Stimulated activated CD4-positive, alpha-beta T cell treated with anti-CD3 and anti-CD28 coated beads, Interleukin-12 subunit alpha, Interleukin-12 subunit beta, amount 100 ng/mL, for 24 hours (primary cell): ENCODE measurements around the gene GNAZ.

Source experiments
- DNase-seq, 2 experiments: peaks; one replicate each; pipeline ENCODE4 v3.0.0-alpha.2; 2020; ENCODE audit warnings: low read depth in 2 of 2

Gene GNAZ

DNA sequence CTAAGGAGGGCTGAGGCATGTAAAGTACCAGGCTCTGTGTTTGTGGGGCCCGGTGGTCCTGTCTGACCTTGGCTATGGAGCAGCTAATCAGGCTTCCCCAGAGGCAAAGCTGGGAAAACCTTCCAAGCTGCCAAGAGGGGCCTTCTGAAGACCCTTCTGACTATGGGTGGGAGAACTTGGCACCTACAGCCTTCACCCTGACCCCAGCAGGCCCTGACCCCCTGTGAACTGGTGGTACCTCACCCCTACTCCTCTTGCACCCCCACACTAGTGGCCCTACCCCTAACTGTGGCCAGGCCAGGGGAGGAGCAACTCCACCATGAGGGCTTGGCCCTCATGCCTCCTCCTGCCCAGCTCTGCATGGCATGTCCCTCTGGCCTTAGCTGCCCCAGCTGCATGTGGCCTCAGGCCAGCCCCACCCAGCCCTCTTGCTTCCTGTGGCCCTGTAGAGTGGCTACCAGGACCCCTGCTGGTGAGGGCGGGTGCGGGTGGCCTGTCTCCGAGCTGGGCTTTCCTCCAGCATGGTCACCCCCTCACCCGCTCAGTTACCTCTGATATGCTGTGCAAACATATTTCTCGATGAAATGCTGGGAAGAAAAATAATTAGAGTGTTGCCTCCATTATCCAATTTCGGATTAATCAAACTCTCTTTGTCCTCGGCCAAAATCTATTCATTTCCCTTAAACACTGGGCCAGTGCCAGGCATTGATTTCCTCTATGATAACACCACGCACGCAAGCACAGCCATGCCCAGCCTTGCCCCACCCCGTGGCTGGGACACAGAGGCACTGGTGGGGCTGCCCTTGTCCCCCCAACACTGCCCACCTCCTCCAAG, 7.5 kb downstream of the GNAZ start:
- DNase-seq = no peak

- no peak for DNase-seq
Measured at GRCh38 chr22:23078462-23078787, 8.1 kb downstream of the GNAZ start.

DNA sequence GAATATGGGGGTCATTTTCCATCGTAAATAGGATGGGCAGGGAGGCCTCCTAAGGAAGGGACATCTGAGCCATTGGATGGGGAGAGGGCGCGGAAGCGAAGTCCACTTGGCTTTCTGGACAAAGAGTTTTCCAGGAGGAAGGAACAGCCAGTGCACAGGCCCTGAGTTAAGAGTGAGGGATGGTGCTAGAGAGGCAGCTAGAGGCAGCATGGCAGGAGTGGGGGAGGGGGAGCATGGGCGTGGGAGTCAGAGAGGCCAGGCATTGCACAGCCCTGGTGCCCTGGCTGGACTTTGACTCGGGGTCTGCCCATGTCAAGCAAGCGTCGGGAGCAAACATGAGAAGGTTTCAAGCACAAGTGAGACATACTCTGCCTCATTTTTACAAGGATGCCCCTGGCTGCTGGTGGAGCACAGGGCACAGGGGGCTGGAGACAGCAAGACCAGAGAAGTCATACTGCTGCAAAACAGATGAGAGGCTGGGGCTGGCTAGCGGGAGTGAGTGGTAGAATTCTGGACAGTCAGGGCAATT, 9.0 kb downstream of the GNAZ start:
- DNase-seq = no peak

DNA sequence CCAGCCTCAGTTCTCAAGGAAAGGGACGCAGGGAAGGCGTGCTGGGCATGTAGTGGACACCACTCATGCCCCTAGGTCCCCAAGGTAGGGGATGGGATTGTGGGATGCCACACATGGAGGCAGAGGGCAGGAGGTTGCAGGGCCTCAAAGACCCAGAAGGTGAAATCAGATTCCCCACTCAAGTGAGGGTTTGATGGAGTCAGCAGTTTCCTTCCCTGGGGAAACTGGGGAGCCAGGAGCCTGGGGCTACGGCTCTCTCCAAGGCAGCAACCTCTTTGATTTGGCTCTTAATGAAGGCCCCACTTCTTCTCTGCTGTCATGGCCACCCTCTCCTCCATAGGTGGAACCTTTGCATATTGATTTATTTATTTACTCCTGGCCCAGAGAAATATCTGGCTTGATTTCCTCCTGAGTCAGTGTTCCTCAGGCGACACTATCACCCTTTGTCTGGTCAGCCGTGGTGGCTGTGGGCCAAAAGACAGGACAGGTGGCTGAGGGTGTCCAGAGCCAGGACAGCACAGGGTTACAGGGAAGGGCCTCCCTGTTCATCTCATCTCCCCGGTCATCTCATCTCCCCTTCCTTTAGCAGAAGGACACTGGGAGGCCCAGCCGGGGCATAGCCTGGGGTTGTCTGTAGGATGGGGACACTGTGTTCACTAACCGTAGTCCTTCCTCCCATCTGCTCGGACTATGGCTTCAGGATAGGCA, 9.6 kb downstream of the GNAZ start:
- no peak for DNase-seq

DNA sequence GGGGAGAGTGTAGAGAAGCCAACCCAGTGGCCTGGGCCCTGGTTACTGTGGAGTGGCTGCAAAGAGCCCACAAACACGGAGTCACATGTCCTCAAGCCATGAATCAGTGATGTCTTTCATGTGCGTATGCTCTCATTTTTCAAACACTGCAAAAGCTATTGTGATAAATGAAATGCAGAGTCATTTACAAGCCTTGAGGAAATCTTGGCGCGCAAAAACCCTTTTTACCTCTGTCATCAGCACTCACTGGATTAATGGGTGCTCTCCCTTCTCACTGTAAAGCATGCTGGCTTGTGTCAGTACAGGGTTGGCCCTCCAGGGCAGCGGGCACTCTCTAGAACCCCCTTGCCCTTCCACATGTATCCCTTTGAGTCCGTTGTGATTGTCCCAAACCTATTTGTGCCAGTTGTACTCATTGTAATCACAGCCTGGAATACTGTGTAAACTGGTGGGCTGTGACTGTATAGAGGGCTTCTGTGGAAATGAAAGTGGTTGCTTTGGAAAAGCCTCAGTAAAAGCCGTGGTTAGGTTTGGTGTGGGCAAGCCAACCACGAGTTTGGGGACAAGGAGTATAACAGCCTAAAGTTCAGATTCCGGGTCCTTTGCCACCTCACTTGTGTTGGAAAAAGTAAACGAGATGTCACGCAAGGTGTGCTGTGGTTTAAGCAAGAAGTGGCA, 10.4 kb downstream of the GNAZ start:
- DNase-seq = no peak

DNA sequence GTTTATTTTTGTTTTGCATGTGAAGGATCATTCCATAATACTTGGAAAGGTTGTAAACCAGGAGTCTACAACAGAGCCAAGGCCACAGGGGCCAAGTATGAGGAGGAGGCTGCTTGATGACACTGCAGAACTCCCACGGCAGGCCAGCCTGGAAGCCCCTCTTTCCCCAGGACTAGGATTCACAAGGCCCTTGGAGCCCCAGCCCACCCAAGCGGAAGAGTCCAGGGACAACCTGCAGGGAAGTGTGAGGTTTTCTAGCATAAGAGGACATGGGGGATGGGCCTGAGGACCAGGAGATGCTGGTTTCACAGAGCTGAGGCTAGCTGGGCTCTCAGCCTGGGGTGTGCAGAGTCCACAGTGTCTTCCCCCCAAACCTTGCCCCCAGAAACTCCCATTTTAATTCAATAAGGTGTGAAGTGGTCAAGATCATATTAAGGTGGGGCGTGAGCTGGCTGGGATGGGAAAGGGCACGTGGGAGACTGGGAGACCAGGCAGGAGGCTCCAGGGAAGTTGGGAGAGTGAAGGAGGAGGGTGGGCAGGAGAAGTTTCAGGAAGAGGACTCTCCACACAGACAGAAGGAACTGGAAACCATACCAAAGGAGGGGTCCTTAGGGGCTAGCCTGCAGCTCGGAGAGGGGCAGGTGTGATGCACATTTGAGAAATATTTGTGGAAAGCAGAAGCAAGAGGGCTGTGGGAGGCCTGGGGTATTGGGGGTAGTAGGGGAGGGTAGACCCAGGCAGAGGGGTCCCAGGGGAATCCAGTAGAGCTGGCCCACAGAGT, 12.4 kb downstream of the GNAZ start:
- DNase-seq = no peak

DNA sequence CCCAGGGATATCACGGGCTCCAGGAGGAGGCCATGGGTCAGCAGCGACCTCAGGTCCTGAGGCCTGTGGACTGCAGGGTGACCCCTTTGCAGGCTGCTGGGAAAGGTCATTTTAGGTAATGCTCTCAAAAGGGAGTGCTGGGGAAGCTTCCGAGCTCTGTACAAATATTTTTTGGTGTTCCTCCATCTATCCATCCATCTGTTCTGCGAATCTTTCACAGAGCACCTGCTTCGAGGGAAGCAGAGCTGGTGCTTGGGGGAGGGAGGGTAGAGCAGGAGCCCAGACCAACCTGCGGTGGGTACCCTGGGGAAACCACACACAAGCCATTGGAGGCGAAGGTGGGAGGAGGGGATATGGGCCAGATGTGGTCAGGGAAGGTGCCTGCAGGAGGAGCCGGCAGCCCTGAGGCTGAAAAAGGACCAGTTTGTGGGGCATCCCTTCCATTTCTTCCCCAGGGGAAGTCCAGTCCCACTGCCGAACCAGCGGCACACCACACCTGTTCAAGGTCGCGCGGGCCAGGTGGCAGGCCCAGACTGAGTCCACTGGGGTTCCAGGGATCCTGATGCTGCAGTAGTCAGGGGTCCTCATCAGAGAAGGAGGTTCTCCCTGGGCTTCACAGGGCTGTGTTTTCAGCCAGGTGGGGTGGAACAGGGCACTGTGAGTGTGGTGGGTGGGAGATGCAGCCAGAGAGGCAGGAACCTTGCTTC, 13.1 kb downstream of the GNAZ start:
- no peak for DNase-seq

DNA sequence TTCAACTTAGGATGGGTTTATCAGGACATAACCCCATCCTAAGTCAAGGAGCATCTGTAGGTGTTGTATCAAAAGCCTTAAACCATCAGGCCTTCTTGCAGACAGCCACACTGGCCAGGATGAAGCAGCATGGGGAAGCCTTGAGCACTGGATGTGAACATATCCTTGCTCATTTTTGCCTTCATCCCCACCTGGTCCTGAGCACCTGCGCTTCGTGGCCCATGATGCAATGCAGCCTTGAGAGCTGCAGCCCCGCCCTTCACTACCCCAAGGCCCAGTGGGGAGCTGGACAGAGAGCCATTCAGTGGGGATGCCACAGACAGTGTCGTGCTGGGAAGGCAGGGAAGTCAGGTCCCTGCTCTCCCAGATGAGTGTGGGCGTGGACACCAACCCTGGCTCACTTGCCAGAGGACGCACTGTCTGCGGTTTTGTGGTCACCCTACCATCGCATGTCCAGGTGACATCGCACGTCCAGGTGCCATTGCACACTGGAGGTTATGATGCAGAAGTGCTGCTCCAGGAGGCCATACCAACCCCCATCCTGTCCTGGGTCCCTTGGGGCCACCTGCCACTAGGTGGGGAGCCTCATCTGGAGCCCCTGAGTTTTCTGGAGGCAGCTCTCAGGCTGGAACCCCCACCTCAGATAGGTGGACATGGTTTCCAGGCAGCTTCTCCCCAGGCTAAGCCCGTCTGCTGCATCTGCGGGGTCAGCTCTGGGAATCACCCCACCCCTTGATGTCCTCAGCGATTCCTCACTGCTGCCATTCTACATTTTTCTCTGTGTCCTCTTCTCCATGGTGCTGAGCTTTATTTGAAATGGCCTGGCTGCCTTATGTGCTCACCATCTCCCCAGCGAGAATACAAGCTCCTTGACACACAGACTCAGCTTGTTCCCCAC, 14.4 kb downstream of the GNAZ start:
- DNase-seq = no peak

DNA sequence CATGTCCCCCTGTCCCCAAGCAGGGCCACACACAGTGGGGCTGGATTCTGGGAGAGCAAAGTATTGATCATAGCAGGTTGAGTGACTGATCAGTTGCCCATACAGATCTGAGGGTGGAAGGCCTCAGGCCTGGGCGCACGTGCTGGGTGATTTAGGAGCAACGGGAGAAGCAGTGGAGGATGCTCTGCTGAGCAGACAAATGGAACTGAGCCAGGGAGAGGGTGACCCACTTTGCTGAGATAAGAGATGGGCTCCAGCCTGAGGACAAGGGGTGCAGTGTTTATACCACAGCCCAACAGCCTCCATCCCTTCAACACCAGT, 15.0 kb downstream of the GNAZ start:
- DNase-seq = no peak

DNA sequence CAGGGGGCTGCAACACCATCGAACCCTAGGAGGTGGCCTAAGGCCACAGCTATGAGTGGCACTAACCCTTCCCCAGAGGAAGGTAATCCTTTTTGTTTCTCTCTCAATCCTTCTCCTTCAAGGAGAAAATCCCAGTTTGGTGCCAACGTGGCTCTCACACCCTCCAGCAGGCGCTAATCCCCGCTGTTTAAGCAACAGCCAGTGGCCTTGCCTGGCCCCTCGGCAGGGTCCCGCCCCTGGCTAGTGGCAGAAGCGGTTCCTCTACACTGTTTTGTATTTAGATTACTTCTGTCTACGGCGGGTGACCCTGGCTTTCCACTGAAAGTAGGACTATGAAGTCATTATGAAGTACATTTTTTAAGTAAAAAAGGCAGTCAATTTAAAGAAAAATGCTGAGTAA, 15.5 kb downstream of the GNAZ start:
- DNase-seq = no peak

- no peak for DNase-seq
Measured at GRCh38 chr22:23086263-23086662, 15.9 kb downstream of the GNAZ start.

DNA sequence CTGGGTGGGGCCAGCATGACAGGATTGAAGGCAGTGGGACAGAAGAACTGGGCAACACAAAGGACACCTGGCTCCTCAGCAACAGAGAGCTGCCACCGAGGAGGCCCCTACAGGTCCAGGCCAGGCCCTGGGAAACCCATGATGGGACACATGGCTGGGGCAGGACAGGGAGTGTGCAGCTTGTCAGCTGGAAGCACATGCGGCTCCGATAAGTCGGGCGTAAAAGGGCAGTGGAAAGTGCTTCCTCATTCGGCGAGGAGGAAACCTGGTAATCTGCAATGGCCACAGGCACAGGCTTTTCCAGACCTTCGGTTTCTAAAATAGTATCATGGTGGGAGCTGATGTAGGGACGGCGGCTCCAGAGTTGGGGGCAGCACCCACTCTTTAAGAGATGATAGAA, 16.5 kb downstream of the GNAZ start:
- DNase-seq = no peak

DNA sequence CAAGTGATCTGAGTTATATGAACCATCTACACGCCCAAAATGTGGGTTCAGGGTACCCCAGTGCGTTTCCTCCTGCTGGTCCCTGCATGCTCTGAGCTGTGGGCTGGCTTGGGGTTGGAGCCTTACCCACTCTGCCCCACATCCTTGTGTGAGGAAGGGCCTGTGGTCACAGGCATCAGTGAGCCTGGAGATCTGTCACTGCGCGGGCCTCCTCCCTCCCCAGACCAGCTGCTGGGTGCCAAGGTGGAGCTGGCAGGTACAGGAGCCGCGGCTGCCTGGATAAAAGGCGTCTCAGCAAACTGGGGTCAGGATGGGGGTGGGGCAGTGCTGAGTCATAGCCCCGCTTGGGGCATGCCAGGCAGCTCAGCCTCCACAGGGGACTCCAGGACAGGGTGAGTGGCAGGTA, 17.9 kb downstream of the GNAZ start:
- no peak for DNase-seq

DNA sequence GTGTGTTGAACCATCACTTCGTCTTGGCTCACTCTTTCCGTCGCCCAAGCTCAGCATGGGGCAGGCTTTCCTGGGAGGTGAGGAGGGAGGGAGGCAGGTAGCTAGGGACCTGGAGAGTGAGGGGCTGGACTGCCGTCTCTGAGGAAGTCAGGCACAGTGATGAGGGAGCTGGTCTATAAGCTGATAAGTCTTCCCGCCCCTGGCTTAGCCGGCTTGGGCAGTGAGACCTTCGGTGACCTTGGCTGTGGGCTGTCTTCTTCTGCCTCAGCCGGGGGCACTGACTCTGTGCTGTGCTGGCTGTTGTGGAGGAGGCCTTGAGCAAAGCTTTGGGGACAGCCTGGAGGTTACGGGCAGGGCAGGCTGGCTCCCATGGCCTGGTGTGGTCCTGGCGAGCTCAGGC, 18.7 kb downstream of the GNAZ start:
- no peak for DNase-seq

DNA sequence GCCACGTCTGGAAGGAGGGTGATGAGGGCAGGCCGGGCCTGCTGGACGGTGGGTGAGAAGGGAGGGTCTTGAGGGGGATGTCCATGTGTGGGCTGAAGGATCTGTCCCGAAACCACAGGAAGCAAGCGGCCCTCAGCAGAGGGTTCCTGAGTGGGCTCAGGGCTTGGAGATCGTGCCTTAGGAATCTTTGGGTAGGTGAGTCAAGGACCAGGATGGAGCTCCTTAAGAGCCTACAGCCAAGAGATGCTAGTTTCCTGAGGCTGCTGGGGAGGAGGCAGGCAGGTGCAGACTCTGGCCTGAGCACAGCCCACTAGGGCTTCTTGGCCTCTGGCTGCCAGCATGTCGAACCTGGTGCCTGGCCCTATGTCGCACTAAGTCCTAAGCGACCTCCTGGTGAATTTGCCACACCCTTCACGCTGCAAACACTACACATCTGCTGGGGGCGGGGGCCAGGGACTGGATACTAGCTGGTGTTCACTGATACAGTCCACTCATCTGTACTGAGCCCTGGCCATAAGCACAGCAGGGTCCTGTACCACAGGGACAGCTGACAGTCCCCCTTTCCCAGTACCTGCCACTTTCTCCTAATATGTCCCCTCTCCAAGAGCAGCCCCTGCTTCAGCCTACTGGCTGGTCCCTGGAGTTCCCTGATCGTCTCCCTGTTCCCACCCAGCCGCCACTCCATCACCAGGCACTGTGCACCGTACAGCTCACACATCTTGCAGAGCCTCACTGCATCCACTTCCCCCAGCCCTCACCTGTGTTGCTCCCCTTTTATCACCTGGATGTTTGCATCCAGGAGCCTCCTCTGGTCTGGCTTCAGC, 19.5 kb downstream of the GNAZ start:
- no peak for DNase-seq

DNA sequence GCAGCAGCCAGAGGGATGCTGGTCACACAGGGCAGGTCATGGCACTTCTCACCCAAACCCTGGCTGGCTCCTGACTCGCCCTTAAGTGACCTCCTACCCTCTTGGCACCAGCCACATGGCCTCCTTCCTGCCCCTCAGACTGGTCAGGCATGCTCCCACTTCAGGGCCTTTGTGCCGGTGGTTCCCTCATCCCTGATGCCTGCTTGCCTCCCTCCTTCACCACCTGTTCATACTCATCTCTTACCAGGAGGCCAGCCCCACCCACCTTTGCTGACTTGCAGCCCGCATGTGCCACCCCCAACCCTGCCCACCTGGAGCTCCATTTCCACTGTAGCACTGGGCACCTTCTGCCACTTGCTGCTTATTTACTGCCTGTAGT, 20.1 kb downstream of the GNAZ start:
- no peak for DNase-seq

DNA sequence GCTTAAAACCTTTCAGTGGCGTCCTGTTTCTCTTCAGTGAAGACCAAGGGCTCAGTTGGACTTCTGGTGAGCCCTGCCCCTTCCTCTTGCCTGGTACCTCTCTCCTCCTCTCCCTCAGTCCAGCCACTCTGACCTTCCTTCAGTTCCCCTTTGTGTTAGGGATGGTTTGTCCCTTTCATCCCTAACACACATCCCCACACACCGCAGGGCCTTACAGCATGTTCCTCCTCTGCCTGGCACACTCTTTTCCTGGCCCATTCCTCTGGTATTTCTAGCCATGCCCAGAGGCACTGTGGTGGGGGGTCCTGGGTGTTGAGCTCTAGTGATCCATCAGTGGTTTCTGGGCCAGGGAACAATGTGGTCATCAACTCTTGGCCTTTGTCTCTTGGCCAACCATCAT, 21.4 kb downstream of the GNAZ start:
- no peak for DNase-seq

GRCh38 chr22:23092217-23092955, 22.1 kb downstream of the GNAZ start:
- no peak for DNase-seq
